ENCODE measurements around the gene VPS41.
"Not testable (repeated sequence)": the region's sequence is repeated elsewhere in the genome, so short reads cannot be mapped to it uniquely, and the experiment has no call there.

The VPS41 gene

DNA sequence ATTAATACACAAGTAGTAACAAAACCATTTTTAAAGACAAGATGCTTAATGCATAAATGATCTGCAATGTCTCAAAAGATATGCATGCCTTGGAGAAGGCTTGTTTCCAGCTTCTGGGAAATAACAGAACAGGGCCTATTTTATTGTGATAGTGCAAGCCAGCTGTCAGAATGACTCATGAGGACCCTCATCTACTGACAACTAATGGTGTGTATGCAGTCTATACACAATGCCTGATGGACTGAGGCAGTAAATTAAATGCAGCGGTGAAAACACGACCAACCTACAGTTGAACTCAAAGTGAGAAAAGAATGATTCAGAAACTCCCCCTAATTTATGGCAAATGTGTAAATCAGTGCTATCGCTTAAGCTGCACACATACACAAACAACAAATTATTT is 46.3 kb downstream of the VPS41 start:
- DNase-seq (ENCODE audit: low read depth), result no peak
- TF ChIP-seq, protein P1, sequence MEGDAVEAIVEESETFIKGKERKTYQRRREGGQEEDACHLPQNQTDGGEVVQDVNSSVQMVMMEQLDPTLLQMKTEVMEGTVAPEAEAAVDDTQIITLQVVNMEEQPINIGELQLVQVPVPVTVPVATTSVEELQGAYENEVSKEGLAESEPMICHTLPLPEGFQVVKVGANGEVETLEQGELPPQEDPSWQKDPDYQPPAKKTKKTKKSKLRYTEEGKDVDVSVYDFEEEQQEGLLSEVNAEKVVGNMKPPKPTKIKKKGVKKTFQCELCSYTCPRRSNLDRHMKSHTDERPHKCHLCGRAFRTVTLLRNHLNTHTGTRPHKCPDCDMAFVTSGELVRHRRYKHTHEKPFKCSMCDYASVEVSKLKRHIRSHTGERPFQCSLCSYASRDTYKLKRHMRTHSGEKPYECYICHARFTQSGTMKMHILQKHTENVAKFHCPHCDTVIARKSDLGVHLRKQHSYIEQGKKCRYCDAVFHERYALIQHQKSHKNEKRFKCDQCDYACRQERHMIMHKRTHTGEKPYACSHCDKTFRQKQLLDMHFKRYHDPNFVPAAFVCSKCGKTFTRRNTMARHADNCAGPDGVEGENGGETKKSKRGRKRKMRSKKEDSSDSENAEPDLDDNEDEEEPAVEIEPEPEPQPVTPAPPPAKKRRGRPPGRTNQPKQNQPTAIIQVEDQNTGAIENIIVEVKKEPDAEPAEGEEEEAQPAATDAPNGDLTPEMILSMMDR (IDR thresholded peaks at IDR 0.05; ENCODE audit: low read length, missing control alignments), result no peak
- H3K4me3 ChIP-seq (replicated peaks; ENCODE audit: low read depth, low read length), result no peak overlapping the region

DNA sequence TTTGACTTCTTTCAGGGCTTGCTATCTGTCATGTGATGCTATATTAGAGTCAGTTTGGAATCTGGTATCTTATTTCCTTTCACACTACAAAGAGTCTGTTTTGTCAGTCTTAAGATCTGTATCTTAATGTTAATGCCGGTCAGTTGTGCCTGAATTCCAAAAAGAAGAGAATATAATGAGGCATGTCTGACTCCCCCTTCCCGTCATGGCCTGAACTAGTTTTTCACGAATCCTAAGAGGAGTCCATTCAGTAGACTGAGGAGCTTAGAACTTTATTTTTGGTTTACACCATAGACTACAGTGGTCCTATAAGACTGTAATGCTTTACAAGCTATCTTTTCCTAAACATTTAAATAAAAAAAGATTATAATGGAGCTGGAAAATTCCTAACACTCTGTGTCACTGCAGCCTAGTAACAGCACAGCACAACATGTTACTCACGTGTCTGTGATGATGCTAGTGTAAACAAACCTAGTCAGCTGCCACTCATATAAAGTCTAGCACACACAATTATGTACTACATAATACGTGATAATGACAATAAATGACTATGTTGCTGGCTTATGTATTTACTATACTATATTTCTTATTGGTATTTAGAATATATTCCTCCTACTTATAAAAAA is 50.6 kb downstream of the VPS41 start:
- peak; percentile 56 for DNase-seq (ENCODE audit: low read depth)
- TF ChIP-seq, protein P1 (IDR thresholded peaks at IDR 0.05; ENCODE audit: low read length, missing control alignments), result no peak
- H3K4me3 ChIP-seq (replicated peaks; ENCODE audit: low read depth, low read length), result no peak overlapping the region

DNA sequence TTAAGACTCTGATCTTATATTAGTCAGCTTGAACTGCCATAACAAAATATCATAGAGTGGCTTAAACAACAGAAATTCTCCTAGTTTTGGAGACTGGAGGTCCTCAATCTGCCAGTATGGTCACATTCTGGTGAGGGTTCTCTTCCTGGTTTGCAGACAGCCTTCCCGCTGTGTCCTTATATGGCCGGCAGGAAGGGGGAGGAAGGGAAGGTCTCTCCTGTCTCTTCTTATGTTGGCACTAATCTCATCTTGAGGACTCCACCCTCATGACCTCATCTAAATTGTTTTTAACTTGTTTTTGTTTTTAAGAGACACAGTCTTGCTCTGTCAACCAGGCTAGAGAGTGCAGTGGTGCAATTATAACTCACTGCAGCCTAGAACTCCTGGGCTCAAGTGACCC is 53.1 kb downstream of the VPS41 start:
- TF ChIP-seq, protein P1 (IDR thresholded peaks at IDR 0.05; ENCODE audit: low read length, missing control alignments), result no peak
- DNase-seq (ENCODE audit: low read depth), result peak; percentile 17
- H3K4me3 ChIP-seq (replicated peaks; ENCODE audit: low read depth, low read length), result no peak overlapping the region

DNA sequence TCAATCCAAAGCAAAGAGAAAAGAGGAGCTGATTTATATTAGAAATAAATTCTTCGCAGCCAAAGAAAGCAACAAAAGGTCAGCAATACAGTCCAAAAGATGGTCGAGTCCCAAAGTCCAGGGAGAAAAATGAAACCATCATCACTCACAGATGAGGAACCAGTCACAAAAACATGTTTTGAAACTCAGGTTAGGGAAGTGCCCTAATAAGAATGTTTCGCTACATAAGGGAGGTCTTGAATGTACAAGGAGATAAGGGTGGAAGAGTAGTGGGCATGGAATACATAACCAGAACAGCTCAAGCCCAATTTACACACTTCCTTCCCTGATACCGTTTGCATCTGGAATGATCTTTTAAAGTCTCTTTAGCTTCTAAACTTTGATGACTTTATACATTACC is 53.6 kb downstream of the VPS41 start:
- no peak for DNase-seq (ENCODE audit: low read depth)
- H3K4me3 ChIP-seq (replicated peaks; ENCODE audit: low read depth, low read length), result no peak overlapping the region
- TF ChIP-seq, protein P1 (IDR thresholded peaks at IDR 0.05; ENCODE audit: low read length, missing control alignments), result no peak

DNA sequence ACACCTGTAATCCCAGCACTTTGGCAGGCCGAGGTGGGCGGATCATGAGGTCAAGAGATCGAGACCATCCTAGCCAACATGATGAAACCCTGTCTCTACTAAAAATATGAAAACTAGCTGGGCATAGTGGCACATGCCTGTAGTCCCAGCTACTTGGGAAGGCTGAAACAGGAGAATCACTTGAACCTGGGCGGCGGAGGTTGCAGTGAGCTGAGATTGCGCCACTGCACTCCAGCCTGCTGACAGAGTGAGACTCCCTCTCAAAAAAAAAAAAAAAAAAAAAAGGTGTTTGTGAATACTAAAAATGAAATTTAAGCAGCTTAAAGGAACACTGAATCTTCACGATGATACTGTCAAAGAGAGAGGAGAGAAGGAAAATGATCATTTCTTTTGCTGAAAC is 54.0 kb downstream of the VPS41 start:
- DNase-seq (ENCODE audit: low read depth); H3K4me3 ChIP-seq (replicated peaks; ENCODE audit: low read depth, low read length): not testable (repeated sequence)

DNA sequence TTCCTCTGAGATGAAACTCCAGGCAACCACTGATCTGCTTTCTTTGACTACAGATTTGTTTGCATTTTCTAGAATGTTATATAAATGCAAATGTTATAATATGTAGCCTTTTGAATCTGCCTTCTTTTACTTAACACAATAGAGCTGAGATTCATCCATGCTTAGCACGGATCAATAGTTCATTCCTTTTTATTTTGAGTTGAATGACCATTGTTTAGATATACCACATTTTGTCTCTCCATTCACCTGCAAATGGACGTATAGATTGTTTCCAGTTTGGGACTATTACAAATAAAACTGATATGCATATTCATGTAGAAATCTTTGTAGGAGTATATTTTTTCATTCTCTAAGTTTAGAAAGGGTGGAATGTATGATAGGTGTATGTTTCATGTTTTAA is 57.7 kb downstream of the VPS41 start:
- H3K4me3 ChIP-seq (replicated peaks; ENCODE audit: low read depth, low read length), result no peak overlapping the region
- TF ChIP-seq, protein P1 (IDR thresholded peaks at IDR 0.05; ENCODE audit: low read length, missing control alignments), result no peak
- no peak for DNase-seq (ENCODE audit: low read depth)

DNA sequence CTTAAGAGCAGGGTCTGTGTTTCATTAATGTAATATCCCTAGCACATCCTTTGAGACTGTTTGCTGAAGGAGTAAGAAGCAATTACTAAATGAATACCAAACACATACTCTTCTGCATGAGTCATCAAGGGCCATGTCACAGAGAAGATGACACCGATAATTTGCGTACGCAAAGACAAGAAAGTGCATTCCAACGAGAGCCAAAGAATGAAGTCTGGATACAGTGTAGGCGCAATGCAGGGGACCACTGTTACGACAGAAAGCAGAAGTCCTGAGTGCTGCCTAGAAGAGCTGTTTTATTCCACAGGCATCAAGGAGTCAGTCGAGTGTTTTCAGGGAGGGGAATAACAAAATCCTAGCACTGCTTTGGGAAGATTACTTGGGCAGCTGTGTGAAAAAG is 62.7 kb downstream of the VPS41 start:
- peak; percentile 43 for DNase-seq (ENCODE audit: low read depth)
- TF ChIP-seq, protein P1 (IDR thresholded peaks at IDR 0.05; ENCODE audit: low read length, missing control alignments), result no peak
- H3K4me3 ChIP-seq (replicated peaks; ENCODE audit: low read depth, low read length), result no peak overlapping the region
